Measurements from ENCODE around the gene KCNQ2.

The KCNQ2 gene

GRCh38 chr20:63469713-63470101, 2.7 kb downstream of the KCNQ2 start:
- no peak for DNase-seq

DNA sequence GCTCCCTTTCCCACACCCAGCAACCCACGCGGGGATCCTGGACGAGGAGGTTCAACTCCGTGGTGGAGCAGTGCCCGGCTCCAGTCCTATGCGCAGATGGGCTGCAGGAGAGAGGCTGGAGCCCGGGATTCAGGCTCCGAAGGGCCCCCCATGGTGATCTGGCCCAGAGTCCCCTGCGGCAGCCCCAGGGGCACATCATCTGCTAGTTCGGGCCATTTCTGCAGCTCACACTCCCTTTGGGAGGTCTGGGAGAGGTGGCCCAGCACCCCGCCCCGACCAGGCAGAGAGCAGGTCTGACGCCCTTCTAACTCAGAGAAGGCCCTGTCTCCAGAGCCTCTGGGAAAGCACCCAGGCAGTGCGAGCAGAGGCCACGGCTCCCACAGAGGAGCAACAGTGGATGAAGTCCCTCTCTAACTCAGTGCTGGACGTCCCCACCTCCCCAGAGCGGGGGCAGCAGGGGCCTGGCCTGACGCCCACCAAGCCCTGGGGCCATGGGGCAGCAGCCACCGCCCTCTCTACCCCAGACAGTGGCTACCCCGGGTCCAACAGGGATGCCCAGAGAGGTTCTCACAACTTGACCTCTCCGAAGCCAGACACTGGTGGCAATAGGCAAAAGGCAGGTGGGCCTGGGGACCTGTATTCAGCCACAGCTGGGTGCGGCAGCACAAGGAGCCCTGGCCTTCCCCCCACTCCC, 3.3 kb downstream of the KCNQ2 start:
- DNase-seq: no peak

DNA sequence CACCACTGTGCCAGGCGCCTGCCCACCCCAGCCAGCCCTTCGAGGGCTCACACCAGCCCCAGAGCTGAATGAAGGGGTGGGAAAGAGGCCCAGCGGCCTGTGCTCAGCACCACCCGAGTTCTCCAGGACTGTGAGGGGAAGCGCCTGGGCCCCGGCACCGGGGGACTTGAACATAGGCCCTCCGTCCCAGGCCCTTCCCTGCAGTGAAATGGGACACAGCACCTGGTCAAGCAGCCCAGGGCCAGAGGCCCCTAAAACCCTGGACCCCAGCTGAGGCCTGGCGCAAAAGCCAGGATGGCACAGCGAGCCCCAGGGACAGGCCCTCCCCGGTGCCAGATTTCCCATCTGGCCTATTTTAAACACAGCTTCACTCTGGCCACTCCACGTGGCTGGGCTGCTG, 4.0 kb downstream of the KCNQ2 start:
- no peak for DNase-seq

GRCh38 chr20:63467294-63468083, 5.0 kb downstream of the KCNQ2 start:
- no peak for DNase-seq

DNA sequence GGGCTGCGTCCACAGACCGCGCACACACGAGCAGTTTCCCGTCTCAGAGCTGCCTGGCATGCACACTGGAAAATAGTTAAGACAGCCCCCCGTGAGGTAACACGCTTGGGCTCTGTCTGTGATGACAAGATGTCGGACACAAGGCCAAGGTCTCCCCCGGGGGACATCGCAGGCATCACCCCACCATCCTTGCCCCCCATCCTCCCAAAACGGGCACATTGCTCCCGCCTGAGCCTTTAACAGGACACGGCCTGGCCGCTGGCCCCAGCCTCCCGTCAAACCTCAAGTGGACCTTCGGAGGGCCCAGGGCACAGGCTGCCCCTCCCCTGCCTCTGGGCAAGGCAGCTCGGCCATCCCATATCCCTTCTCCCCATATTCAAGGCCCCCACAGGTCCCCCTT, 5.6 kb downstream of the KCNQ2 start:
- DNase-seq: no peak

- DNase-seq: no peak
Measured at GRCh38 chr20:63466250-63466825, 6.1 kb downstream of the KCNQ2 start.

DNA sequence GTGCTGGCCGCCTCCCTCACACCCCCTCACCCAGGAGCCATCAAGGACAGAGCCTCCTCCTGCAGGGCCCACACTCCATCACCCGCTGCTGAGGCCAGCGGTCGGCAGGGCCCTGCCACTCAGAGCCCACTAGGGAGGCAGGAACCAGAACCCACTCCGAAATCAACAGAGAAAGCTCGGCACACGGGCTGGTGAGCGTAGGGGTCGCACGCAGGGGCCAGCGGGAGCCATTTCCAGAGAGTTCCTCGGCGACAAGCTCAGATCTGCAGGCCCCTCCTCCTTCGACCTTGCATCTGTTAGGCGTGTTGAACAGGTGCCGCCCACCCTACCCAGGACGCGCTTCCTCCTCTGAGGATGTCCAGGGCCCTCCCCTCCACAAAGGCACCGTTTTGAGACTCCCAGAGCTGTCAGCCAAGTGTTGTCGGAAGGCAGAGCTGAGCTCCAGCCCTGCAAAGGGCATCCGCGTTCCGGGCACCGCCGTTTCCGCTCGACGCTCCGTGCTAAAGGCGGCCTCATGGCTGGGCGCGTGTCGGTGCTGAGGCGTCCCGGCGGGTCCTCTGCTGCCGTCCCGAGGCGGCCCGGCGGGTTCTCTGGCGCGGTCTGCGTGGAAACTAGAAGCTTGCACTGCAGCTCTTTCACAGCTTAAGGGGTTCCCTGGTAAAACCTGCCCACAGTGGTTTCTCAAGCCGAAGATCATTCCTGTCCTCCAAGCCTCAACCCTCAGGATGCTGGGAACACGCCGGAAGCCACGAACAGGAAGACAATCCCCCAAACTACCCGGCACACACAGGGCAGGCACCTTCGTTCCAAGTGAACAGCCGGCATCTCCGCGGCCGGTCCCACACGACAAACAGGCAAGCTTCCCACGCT, 6.8 kb downstream of the KCNQ2 start:
- DNase-seq: no peak

GRCh38 chr20:63464289-63464635, 8.2 kb downstream of the KCNQ2 start:
- DNase-seq: no peak

DNA sequence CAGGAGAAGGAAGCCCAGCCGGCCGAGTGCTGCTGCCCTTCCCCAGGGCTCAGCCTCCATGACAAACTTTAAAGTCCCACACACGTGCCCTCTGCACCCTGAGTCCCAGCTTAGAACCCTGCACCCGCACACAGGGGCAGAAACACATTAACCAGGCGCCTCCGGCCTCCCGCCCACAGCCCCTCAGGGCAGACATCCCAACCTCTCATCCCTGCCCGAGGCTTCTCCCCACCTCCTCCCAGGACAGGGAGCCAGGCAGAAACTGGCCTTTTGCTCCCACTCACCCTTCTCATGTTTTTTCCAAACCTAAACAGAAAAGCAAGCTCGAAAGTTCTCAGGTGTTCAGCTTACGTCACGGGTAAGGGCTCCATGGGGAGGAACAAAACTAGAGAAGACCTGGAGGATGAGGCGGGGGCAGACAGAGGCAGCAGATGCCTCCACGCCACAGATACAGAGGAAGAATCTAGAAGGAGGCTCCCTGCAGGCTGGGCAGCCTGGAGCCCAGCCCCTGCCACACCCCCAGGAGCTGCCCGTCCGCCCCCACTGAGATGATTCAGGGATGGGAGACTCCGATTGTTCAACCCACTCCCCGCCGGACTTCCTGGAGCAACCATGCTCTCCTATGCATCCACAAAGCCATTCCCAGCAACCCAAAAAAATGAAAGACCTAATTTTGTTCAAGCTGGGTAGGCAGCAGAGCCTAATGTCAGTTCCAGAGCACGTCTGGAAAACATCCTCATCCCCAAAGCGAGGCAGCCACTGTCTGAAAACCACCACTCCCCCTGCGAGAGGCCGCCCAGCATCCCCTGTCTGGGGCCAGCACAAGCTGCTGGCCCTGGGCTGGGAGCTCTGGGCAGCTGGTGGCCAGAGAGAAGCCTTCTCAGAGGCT, 8.8 kb downstream of the KCNQ2 start:
- no peak for DNase-seq

- no peak for DNase-seq
Measured at GRCh38 chr20:63462244-63462643, 10.2 kb downstream of the KCNQ2 start.

- DNase-seq: no peak
Measured at GRCh38 chr20:63461104-63461763, 11.2 kb downstream of the KCNQ2 start.

DNA sequence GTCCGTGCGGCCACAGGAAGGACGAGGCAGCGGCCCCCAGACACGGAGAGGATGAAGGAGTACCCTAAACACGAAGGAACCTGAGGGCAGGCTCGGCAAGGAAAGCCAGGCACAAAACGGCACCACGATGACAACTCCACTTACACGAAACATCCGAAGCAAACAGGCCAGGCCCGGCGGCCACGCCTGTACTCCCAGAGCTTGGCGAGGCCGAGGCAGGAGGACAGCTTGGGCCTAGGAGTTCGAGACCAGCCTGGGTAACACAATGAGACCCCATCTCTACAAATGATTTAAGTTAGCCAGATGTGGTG, 13.4 kb downstream of the KCNQ2 start:
- DNase-seq: no peak

DNA sequence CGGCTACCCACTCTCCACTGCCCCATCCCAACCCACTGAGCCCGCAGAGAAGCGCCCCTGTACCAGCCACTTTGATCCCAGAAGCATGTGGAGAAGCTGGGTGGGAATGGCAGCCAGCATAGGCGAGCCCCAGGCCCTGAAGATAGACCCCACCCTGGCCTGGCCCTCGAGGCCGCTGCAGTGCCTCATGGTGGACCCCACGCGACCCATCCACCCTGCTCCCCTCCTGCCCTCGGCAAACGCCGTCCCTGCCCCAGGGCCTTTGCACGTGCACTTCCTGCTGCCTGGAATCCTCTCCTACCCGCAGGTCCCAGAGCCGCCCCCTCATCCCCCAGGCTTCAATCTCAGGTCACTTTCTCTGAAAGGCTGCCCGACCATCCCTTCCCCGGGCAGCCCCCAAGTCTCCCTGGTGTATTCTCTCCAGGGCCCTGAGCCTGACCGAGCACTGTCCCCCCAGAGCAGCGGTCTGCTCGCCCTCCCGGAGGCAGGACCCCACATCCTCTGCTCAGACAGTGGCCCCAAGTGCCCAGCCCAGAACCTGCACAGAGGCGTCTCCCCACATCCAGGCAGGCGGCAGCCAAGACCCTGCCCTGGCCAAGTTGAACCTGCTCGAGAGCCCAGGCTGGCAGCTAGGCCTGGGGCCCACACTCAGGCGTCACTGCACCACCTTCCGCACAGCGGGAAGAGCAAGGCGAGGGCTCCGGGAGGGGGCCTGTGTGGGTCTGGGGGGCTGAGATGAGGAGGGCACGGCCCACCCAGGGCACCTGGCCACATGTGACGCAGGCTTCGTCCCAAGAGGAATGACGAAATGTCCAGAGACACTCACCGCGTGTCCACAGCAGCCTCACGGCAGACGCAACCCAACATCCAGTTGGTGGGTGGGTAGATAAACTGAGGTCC, 14.0 kb downstream of the KCNQ2 start:
- no peak for DNase-seq

- DNase-seq: no peak
Measured at GRCh38 chr20:63457737-63458136, 14.7 kb downstream of the KCNQ2 start.

DNA sequence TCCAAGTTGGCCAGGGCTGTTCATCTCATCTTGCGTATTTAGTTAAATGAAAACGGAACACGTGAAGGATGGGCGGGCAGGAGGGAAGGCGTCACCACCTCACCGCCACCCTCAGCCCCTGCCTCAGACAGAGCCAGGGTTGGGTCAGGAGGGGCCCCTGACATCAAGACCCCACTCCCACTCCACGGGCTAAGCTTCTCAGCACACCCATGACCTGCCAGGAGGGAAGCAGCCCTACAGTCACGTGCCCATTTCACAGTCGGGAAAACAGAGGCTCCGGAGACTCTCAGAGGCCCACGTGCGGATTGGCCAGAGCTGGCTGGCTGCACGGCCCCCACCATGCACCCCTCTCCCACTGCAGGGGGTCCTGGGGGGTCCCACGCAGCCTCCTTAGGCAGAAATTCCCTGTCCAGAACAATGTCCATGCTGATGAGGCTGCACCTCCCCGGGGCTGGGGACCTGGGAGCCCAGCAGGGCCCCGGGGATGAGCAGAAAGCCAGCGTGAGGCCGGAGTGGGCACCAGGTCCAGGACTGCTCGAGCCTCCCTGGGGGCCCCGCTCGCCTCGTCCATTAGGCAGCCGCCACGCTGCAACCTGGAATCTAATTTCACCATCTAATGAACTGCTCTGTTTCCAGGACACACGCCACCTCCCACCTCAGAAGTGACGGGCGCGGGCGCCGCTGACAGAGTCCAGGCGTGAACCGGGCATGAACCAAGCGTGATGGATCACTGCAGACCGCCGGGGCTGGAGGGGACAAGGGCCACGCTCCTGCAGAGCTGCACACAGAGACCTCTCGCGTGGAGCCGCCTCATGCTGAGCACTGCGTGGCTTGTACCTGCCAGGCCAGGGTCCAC, 15.8 kb downstream of the KCNQ2 start:
- no peak for DNase-seq

DNA sequence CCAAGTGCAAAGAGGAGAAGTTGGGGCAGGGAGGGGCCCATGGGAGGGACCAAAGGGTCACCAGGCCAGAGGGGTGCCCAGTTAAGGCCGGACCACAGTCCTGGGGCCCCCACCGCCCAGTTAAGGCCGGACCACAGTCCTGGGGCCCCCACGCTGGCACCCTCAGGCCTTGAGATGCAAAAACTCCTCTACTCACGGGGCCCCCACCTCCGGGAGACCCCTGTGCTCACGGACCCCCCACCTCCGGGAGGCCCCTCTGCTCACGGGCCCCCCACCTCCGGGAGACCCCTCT, 16.9 kb downstream of the KCNQ2 start:
- DNase-seq: no peak

DNA sequence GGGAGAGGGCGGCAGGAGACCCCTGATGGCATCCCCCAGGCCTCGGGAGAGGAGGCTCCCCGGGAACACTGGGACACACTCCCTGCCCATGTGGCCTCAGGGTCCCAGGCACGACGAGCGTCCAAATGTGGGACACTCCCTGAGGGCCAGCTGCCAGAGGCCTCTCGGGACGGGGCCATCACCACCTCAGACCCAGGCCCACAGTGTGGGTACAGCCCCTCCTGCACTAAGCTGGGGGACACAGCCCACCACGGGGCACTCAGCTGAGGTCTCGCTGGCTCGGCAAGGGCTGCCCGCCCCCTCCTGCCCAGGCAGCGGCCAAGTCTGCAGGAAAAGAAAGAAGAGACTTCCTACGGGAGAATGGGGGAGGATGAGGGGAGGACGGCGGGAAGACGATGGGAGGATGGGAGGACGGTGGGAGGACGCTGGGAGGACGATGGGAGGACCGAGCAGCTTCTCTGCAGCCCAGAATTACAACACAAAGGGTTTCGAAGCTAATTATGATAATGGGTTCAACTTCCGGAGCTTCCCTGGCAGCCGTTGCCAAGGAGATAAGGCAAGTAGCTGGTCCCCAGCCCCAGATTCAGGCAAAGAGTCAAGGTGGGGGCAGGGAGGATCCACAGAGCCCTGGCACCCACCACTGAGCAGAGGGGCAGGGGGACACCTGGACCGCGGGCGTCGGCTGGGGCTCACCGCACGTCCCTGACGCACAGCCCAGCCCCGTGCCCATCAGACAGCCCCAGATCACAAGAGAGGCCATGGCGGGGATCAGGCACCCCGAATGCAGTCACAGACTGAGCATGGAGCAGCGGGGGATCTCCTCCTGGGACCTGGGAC, 17.5 kb downstream of the KCNQ2 start:
- DNase-seq: no peak

DNA sequence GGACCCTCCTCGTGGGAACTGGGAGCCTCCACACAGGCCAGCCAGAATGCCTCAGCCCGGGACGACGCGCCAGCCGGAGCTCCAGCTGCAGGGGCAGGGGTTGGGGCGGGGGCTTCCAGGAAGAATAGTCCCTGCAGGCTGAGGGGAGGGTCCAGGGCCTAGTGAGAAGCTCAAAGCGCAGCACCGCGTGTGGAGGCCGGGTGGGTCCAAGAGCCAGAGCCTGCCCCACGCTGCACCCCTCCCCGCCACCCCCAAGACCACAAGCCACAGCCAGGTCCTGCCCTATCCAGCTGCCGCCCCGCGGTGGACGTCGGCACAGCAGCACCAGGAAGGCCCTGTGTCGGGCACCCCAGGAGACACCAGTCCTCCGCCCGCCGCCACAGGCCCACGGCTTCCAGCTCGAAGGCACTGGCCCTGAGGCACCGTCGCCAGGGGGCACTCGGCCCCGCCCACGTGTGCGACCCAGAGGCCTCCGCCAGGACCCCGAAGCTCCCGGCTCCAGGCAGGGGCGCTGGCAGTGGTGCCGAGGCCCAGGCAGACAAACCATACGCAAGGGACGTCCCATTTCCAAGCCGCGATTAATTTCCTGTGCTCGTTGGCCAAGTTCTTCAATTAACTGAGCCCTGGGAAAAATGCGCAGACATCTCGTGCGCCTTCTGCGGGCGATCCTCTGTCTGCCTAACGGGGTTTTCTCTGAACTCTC, 19.5 kb downstream of the KCNQ2 start:
- DNase-seq: no peak

- DNase-seq: no peak
Measured at GRCh38 chr20:63452341-63452740, 20.1 kb downstream of the KCNQ2 start.
